Measurements from ENCODE around the gene OR52B6. TPM values are rescaled to one million over a fixed set of nuclear protein-coding genes. Genes with fewer than 3 reads are reported as not detected.
"Not testable (repeated sequence)": the region's sequence is repeated elsewhere in the genome, so short reads cannot be mapped to it uniquely, and the experiment has no call there.

OR52B6 gene
- total RNA-seq, 1 donor from 2014 or later = not detected

DNA sequence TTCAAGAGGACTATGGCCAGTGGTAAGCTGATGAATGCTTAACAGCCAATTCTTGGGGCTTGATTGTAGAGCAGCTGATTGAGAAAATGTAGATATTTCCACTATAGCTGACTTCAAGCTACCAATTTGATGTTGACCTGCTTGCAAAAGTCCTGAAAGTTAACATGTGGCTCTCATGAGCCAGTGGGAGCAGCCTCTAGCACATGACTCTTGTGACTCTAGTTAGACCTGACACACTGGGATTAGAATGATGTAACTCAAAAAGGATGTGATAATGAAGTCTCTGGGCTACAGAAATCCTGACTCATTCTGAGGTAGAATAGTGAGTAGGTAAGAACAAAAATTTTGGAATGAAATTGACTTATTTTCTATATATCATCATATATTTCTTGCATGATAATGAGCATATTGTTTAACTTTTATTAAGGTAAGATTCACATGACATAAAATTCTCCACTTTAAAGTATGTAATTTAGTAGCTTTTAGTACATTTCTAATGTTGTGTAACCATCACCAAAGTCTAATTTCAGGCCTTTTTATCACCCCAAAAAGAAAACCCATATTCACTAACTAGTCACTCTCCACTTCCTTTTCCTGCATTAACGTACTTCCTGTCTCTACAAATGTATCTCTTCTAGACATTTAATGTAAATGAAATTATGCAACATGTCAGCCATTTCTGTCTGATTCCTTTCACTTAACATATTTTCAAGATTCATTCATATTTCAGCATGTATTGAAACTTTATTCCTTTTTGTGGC is 16.2 kb upstream of the OR52B6 start:
- H3K4me3 Mint-ChIP-seq (ENCODE audit: low read depth) = no peak overlapping the region
- peaks cover 3% of the 10 kb centered on the region for H3K27me3 Mint-ChIP-seq (ENCODE audit: low read depth)
- no peak for DNase-seq (ENCODE audit: low spot score)
- intact Hi-C loops (cut with micrococcal nuclease) = no loop called here
- peaks cover 3% of the 10 kb centered on the region for H3K4me1 Mint-ChIP-seq (ENCODE audit: low read depth)
- no peaks in the 10 kb centered on the region for H3K36me3 Mint-ChIP-seq (ENCODE audit: low read depth)
- H3K9me3 Mint-ChIP-seq = peaks cover 11% of the 10 kb centered on the region
- H3K27ac Mint-ChIP-seq = no peak overlapping the region

- H3K27ac Mint-ChIP-seq = no peak overlapping the region
- no peaks in the 10 kb centered on the region for H3K27me3 Mint-ChIP-seq (ENCODE audit: low read depth)
- H3K4me1 Mint-ChIP-seq (ENCODE audit: low read depth) = no peaks in the 10 kb centered on the region
- no peaks in the 10 kb centered on the region for H3K9me3 Mint-ChIP-seq
- intact Hi-C loops (cut with micrococcal nuclease) = no loop called here
- DNase-seq (ENCODE audit: low spot score) = no peak
- H3K36me3 Mint-ChIP-seq (ENCODE audit: low read depth) = no peaks in the 10 kb centered on the region
- H3K4me3 Mint-ChIP-seq (ENCODE audit: low read depth) = no peak overlapping the region
These were observed 6.0 kb upstream of the OR52B6 start for GRCh38 chr11:5574654-5575053.

- H3K36me3 Mint-ChIP-seq (ENCODE audit: low read depth) = no peaks in the 10 kb centered on the region
- H3K9me3 Mint-ChIP-seq = no peaks in the 10 kb centered on the region
- intact Hi-C loops (cut with micrococcal nuclease) = no loop called here
- DNase-seq (ENCODE audit: low spot score) = no peak
- no peaks in the 10 kb centered on the region for H3K27me3 Mint-ChIP-seq (ENCODE audit: low read depth)
- H3K27ac Mint-ChIP-seq = no peak overlapping the region
- no peak overlapping the region for H3K4me3 Mint-ChIP-seq (ENCODE audit: low read depth)
- H3K4me1 Mint-ChIP-seq (ENCODE audit: low read depth) = no peaks in the 10 kb centered on the region
These were observed 5.5 kb upstream of the OR52B6 start for GRCh38 chr11:5575152-5575551.

GRCh38 chr11:5577101-5577500 is 3.6 kb upstream of the OR52B6 start:
- H3K27ac Mint-ChIP-seq = no peak overlapping the region
- no peaks in the 10 kb centered on the region for H3K9me3 Mint-ChIP-seq
- intact Hi-C loops (cut with micrococcal nuclease) = no loop called here
- no peak for DNase-seq (ENCODE audit: low spot score)
- no peaks in the 10 kb centered on the region for H3K36me3 Mint-ChIP-seq (ENCODE audit: low read depth)
- H3K4me3 Mint-ChIP-seq (ENCODE audit: low read depth) = no peak overlapping the region
- H3K27me3 Mint-ChIP-seq (ENCODE audit: low read depth) = no peaks in the 10 kb centered on the region
- H3K4me1 Mint-ChIP-seq (ENCODE audit: low read depth) = no peaks in the 10 kb centered on the region

- H3K4me3 Mint-ChIP-seq (ENCODE audit: low read depth) = no peak overlapping the region
- H3K9me3 Mint-ChIP-seq = no peaks in the 10 kb centered on the region
- no peak overlapping the region for H3K27ac Mint-ChIP-seq
- H3K4me1 Mint-ChIP-seq (ENCODE audit: low read depth) = no peaks in the 10 kb centered on the region
- DNase-seq (ENCODE audit: low spot score) = no peak
- intact Hi-C loops (cut with micrococcal nuclease) = no loop called here
- H3K27me3 Mint-ChIP-seq (ENCODE audit: low read depth) = peaks cover 2% of the 10 kb centered on the region
- H3K36me3 Mint-ChIP-seq (ENCODE audit: low read depth) = no peaks in the 10 kb centered on the region
These were observed 337 bp downstream of the OR52B6 start for GRCh38 chr11:5581014-5581413.

DNA sequence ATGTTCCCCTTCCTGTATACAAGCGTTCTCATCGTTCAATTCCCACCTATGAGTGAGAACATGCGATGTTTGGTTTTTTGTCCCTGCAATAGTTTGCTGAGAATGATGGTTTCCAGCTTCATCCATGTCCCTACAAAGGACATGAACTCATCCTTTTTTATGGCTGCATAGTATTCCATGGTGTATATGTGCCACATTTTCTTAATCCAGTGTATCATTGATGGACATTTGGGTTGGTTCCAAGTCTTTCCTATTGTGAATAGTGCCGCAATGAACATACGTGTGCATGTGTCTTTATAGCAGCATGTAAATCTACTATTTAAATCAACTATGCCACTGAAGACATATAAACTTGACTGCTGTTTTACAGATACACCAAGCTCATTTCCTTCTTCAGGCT is 3.8 kb downstream of the OR52B6 start:
- H3K27ac Mint-ChIP-seq; H3K4me3 Mint-ChIP-seq (ENCODE audit: low read depth); intact Hi-C loops (cut with micrococcal nuclease); H3K4me1 Mint-ChIP-seq (ENCODE audit: low read depth); DNase-seq (ENCODE audit: low spot score); H3K9me3 Mint-ChIP-seq; H3K36me3 Mint-ChIP-seq (ENCODE audit: low read depth); H3K27me3 Mint-ChIP-seq (ENCODE audit: low read depth): not testable (repeated sequence)

GRCh38 chr11:5589906-5590305 is 9.2 kb downstream of the OR52B6 start:
- H3K27ac Mint-ChIP-seq; H3K36me3 Mint-ChIP-seq (ENCODE audit: low read depth); H3K4me3 Mint-ChIP-seq (ENCODE audit: low read depth); H3K4me1 Mint-ChIP-seq (ENCODE audit: low read depth); DNase-seq (ENCODE audit: low spot score); H3K27me3 Mint-ChIP-seq (ENCODE audit: low read depth); intact Hi-C loops (cut with micrococcal nuclease); H3K9me3 Mint-ChIP-seq: not testable (repeated sequence)

- Mint-ChIP-seq H3K27me3 (ENCODE audit: low read depth) (no peaks in the 10 kb centered on the region), H3K36me3 (ENCODE audit: low read depth) (no peaks in the 10 kb centered on the region), H3K4me3 (ENCODE audit: low read depth) (no peak overlapping the region), H3K27ac (no peak overlapping the region), H3K9me3 (peaks cover 4% of the 10 kb centered on the region), H3K4me1 (ENCODE audit: low read depth) (peaks cover 1% of the 10 kb centered on the region)
- intact Hi-C loops (cut with micrococcal nuclease) = no loop called here
- DNase-seq (ENCODE audit: low spot score) = no peak
These were observed 10.9 kb downstream of the OR52B6 start for GRCh38 chr11:5591613-5592012.

GRCh38 chr11:5592615-5593014 is 11.9 kb downstream of the OR52B6 start:
- Mint-ChIP-seq H3K36me3 (ENCODE audit: low read depth) (no peaks in the 10 kb centered on the region), H3K4me1 (ENCODE audit: low read depth) (peaks cover 7% of the 10 kb centered on the region)
- intact Hi-C loops (cut with micrococcal nuclease) = no loop called here

DNA sequence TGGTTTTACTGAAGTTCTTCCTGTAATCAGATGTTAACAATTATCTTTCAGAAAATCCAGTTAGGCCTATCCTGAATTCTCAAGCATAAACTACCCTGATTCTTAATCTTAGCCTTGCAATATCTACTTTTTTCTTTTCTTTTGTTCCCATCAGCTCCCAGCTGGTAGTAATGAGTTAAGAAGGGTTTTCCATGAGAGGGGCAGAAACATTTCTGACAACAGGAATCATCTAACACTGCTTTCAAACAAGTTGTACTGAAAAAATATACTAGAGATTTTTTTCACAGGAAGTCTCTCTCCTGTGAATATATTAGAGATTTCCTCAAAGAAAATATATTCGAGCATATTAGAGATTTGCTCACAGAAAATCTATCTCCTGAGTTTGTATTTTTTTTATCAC is 12.5 kb downstream of the OR52B6 start:
- Mint-ChIP-seq H3K4me1 (ENCODE audit: low read depth) (peaks cover 7% of the 10 kb centered on the region), H3K4me3 (ENCODE audit: low read depth) (no peak overlapping the region), H3K27ac (no peak overlapping the region), H3K36me3 (ENCODE audit: low read depth) (no peaks in the 10 kb centered on the region), H3K27me3 (ENCODE audit: low read depth) (peaks cover 2% of the 10 kb centered on the region), H3K9me3 (peaks cover 4% of the 10 kb centered on the region)
- intact Hi-C loops (cut with micrococcal nuclease) = no loop called here
- no peak for DNase-seq (ENCODE audit: low spot score)

More at GRCh38 chr11:5592615-5593014, 11.9 kb downstream of the OR52B6 start:
- H3K4me3 Mint-ChIP-seq (ENCODE audit: low read depth) = no peak overlapping the region
- H3K27ac Mint-ChIP-seq = no peak overlapping the region
- H3K9me3 Mint-ChIP-seq = peaks cover 4% of the 10 kb centered on the region
- DNase-seq (ENCODE audit: low spot score) = no peak
- H3K27me3 Mint-ChIP-seq (ENCODE audit: low read depth) = peaks cover 2% of the 10 kb centered on the region

DNA sequence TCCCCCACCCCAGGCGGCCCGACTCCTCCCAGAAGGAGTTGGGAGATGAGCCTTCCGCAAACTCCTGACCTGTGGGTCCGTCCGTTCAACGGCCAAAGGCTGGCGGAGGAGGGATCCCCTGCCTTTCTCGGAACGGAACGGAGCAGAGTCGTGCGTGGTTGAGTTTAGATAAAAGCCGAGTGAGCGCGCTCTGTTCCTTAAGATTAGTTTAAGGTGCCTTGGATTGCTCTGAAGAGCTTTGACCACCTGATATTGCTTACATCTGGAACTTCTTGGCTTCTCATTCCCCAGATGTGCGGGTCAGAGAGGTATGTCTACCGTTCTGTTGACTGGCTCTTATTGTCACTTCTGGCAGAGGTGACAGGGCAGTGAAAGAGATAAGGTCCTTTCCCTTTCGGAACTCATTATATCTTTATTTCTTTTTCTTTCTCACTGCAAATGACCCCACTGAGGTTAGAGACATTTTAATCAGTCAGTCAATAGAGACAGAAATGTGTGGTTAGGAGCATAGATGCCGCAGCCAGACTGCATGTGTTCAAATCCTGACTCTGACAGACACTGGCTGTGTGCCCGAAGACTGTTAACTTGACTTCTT is 16.0 kb downstream of the OR52B6 start, which contains the start of gene TRIM6:
Gene TRIM6, plus strand, starts transcription at position 31 of the 595 bp plus-strand sequence. Its CDS starts 261 bp downstream, at position 292.
- peaks cover 2% of the 10 kb centered on the region for H3K27me3 Mint-ChIP-seq (ENCODE audit: low read depth)
- DNase-seq (ENCODE audit: low spot score) = no peak
- intact Hi-C loops (cut with micrococcal nuclease) = loop anchor here (5.0 kb wide), 1 partner anchor 36 kb away; no protein-coding TSS in a partner anchor
- no peaks in the 10 kb centered on the region for H3K36me3 Mint-ChIP-seq (ENCODE audit: low read depth)
- no peaks in the 10 kb centered on the region for H3K9me3 Mint-ChIP-seq
- no peak within 1 kb of the TSS for H3K27ac Mint-ChIP-seq
- H3K4me1 Mint-ChIP-seq (ENCODE audit: low read depth) = peaks cover 10% of the 10 kb centered on the region
- peak within 1 kb of the TSS; percentile 67 for H3K4me3 Mint-ChIP-seq (ENCODE audit: low read depth)

- H3K4me3 Mint-ChIP-seq (ENCODE audit: low read depth) = no peak overlapping the region
- DNase-seq (ENCODE audit: low spot score) = no peak
- H3K4me1 Mint-ChIP-seq (ENCODE audit: low read depth) = peaks cover 10% of the 10 kb centered on the region
- no peak overlapping the region for H3K27ac Mint-ChIP-seq
- no peaks in the 10 kb centered on the region for H3K36me3 Mint-ChIP-seq (ENCODE audit: low read depth)
- H3K9me3 Mint-ChIP-seq = no peaks in the 10 kb centered on the region
- H3K27me3 Mint-ChIP-seq (ENCODE audit: low read depth) = peaks cover 2% of the 10 kb centered on the region
- intact Hi-C loops (cut with micrococcal nuclease) = loop anchor here (5.0 kb wide), 1 partner anchor 34 kb away; no protein-coding TSS in a partner anchor
These were observed 17.3 kb downstream of the OR52B6 start for GRCh38 chr11:5597953-5598352.

- intact Hi-C loops (cut with micrococcal nuclease) = loop anchor here (1.0 kb wide), 1 partner anchor 208 kb away; the partner anchor contains the start of gene OR52N2
- peaks cover 2% of the 10 kb centered on the region for H3K27me3 Mint-ChIP-seq (ENCODE audit: low read depth)
- DNase-seq (ENCODE audit: low spot score) = peak; percentile 44
- H3K9me3 Mint-ChIP-seq = no peaks in the 10 kb centered on the region
- H3K36me3 Mint-ChIP-seq (ENCODE audit: low read depth) = no peaks in the 10 kb centered on the region
- H3K4me1 Mint-ChIP-seq (ENCODE audit: low read depth) = peaks cover 10% of the 10 kb centered on the region
- no peak overlapping the region for H3K4me3 Mint-ChIP-seq (ENCODE audit: low read depth)
- H3K27ac Mint-ChIP-seq = no peak overlapping the region
These were observed 19.7 kb downstream of the OR52B6 start for GRCh38 chr11:5600374-5600851.

Data from activated T-helper 2 cell treated with anti-CD3 and anti-CD28 coated beads, Interferon-gamma antibody, Interleukin-2, Interleukin-4, amounts not matched to agents 10 μg/mL and 5 μg/mL and 100 μg/mL, durations not matched to agents 14 hours and 24 hours and 36 hours (primary cell).